Endothelial cell of umbilical vein (primary cell): ENCODE results near the gene SLA2.

Experiments
- EZH2 ChIP-seq: IDR thresholded peaks from 2 replicates; pipeline ENCODE4 v1.6.1; 2012; ENCODE audit warnings: borderline replicate concordance, low read depth, mild to moderate bottlenecking, moderate library complexity, low read length, inconsistent platforms; ENCODE audit not compliant: severe bottlenecking
- FOS ChIP-seq: IDR thresholded peaks from 2 replicates; pipeline ENCODE4 v1.6.1; 2011; ENCODE audit warnings: mild to moderate bottlenecking, low read length, moderate library complexity, borderline replicate concordance; ENCODE audit not compliant: insufficient read depth
- GATA2 ChIP-seq: IDR thresholded peaks from 2 replicates; pipeline ENCODE4 v1.7.0; 2011; ENCODE audit warnings: low read depth, mild to moderate bottlenecking, moderate library complexity, mixed read lengths, low read length; ENCODE audit not compliant: insufficient read length, insufficient read depth
- JUN ChIP-seq: IDR thresholded peaks from 2 replicates; pipeline ENCODE4 v1.6.1; 2011; ENCODE audit warnings: borderline replicate concordance, low read depth; ENCODE audit not compliant: insufficient read length, insufficient read depth
- MYC ChIP-seq: IDR thresholded peaks from one replicate; pipeline ENCODE4 v1.6.1; 2011; ENCODE audit warnings: mild to moderate bottlenecking, low read depth, low read length
- POLR2A ChIP-seq: IDR thresholded peaks from 2 replicates; pipeline ENCODE4 v1.6.1; 2012; ENCODE audit warnings: low read depth, mild to moderate bottlenecking, control low read depth, low read length
- POLR2AphosphoS5 ChIP-seq: IDR thresholded peaks from 2 replicates; pipeline ENCODE4 v1.6.1; 2012; ENCODE audit warnings: low read depth, mild to moderate bottlenecking, control low read depth, low read length, moderate library complexity; ENCODE audit not compliant: insufficient read depth
- TF ChIP-seq, protein P1 (sequence below), 2 donors: IDR thresholded peaks; 1 replicate in 1 of 2; 2 replicates in 1 of 2; pipeline ENCODE4 v1.5.1; 2011; ENCODE audit warnings: low read length in 2 of 2, mild to moderate bottlenecking in 2 of 2, moderate library complexity in 2 of 2, control low read depth in 1 of 2, inconsistent platforms in 1 of 2, low read depth in 1 of 2; ENCODE audit not compliant: insufficient read depth in 1 of 2; ENCODE audit errors: extremely low read depth in 1 of 2
- TF ChIP-seq, protein P2 (sequence below): IDR thresholded peaks from 2 replicates; pipeline ENCODE4 v1.6.1; 2011; ENCODE audit not compliant: insufficient read depth, insufficient read length

DNA sequence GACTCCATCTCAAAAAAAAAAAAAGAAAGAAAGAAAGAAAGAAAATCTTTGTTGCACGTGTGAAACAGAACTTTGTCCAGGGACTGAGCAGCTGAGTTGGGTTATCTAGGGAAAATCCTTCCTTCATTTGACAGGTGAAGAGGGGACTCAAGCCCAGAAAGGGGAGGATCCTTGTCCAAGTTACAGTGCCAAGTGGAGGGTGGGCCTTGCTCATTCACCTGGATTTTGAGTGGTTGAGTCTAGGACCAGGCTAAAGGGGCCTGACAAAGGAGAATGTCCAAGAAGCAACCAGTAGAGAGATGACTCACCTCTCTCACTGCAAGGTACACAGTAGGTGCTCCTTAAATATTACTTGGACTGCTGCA is 69.9 kb downstream of the SLA2 start:
- TF ChIP-seq POLR2A (no peak), POLR2AphosphoS5 (no peak), EZH2 (no peak), GATA2 (no peak), FOS (no peak), MYC (no peak), JUN (no peak)
- TF ChIP-seq, protein P1, sequence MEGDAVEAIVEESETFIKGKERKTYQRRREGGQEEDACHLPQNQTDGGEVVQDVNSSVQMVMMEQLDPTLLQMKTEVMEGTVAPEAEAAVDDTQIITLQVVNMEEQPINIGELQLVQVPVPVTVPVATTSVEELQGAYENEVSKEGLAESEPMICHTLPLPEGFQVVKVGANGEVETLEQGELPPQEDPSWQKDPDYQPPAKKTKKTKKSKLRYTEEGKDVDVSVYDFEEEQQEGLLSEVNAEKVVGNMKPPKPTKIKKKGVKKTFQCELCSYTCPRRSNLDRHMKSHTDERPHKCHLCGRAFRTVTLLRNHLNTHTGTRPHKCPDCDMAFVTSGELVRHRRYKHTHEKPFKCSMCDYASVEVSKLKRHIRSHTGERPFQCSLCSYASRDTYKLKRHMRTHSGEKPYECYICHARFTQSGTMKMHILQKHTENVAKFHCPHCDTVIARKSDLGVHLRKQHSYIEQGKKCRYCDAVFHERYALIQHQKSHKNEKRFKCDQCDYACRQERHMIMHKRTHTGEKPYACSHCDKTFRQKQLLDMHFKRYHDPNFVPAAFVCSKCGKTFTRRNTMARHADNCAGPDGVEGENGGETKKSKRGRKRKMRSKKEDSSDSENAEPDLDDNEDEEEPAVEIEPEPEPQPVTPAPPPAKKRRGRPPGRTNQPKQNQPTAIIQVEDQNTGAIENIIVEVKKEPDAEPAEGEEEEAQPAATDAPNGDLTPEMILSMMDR (IDR thresholded peaks at IDR 0.05; ENCODE audit: extremely low read depth in 1 of 2, insufficient read depth in 1 of 2, low read depth in 1 of 2, low read length in 2 of 2) = no peak
- TF ChIP-seq, protein P2, sequence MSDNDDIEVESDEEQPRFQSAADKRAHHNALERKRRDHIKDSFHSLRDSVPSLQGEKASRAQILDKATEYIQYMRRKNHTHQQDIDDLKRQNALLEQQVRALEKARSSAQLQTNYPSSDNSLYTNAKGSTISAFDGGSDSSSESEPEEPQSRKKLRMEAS = no peak
